Stimulated activated CD4-positive, alpha-beta T cell treated with anti-CD3 and anti-CD28 coated beads, Interleukin-1b, Interleukin-23, amount 100 ng/mL, for 24 hours (primary cell): Measurements from ENCODE around the gene TFPI.

Experiments
- DNase-seq, 4 experiments: peaks; one replicate each; pipeline ENCODE4 v3.0.0-alpha.2; 2020; ENCODE audit warnings: low read depth in 4 of 4, low spot score in 1 of 4

TFPI gene

GRCh38 chr2:187422282-187422681 is 132.0 kb downstream of the TFPI start:
- no peak for DNase-seq

DNA sequence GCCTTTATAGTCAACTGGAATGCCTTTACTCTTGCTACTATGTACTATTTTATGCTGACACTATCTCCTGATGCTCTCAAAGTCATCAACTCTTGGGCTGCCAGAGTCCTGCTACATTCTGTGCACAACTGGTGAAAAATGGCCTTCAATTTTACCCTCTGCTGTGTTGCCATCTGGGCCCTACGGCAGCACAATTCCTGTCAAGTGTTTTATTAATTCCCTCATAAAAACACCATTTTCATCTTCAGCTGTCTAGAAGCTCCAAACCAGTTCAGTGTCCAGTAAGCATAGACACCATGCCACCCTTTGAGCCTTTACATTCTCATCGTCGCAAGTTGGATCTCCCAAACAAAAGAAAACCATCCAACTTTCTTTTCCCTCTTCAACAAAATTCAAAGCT is 132.7 kb downstream of the TFPI start:
- no peak for DNase-seq

GRCh38 chr2:187419808-187420207 is 134.4 kb downstream of the TFPI start:
- DNase-seq = no peak

GRCh38 chr2:187415449-187415848 is 138.8 kb downstream of the TFPI start:
- no peak for DNase-seq
